ENCODE measurements around the gene FOXR1.

DNA sequence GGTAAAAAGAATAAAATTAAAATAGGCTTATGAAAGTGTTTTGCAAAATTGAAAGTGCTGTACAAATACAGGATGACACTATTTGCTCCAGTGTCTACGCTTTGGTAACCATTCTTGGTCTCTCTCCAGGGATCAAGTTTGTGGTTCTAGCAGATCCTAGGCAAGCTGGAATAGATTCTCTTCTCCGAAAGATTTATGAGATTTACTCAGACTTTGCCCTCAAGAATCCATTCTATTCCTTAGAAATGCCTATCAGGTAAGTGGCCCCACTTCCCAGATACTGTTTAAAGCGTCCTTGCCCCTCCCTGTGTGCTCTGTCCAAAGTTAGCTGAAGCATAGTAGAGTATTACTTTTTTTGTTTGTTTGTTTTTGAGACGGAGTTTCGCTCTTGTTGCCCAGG is 50.1 kb downstream of the FOXR1 start:
- TF ChIP-seq, protein P1, sequence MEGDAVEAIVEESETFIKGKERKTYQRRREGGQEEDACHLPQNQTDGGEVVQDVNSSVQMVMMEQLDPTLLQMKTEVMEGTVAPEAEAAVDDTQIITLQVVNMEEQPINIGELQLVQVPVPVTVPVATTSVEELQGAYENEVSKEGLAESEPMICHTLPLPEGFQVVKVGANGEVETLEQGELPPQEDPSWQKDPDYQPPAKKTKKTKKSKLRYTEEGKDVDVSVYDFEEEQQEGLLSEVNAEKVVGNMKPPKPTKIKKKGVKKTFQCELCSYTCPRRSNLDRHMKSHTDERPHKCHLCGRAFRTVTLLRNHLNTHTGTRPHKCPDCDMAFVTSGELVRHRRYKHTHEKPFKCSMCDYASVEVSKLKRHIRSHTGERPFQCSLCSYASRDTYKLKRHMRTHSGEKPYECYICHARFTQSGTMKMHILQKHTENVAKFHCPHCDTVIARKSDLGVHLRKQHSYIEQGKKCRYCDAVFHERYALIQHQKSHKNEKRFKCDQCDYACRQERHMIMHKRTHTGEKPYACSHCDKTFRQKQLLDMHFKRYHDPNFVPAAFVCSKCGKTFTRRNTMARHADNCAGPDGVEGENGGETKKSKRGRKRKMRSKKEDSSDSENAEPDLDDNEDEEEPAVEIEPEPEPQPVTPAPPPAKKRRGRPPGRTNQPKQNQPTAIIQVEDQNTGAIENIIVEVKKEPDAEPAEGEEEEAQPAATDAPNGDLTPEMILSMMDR (IDR thresholded peaks at IDR 0.05; ENCODE audit: low read length): no peak
- no peak for TF ChIP-seq EZH2 (IDR thresholded peaks at IDR 0.05; ENCODE audit: borderline replicate concordance, low read length)
